Measurements from ENCODE around the gene SOCS6. TPM values are rescaled to one million over a fixed set of nuclear protein-coding genes. Genes with fewer than 3 reads are reported as not detected.

The SOCS6 gene
- total and polyA plus RNA-seq, 2 of the 13 experiments (the other 11 are each of a cell fraction or from before 2014, with no cell fraction given) = 18.6 to 38.3 TPM

DNA sequence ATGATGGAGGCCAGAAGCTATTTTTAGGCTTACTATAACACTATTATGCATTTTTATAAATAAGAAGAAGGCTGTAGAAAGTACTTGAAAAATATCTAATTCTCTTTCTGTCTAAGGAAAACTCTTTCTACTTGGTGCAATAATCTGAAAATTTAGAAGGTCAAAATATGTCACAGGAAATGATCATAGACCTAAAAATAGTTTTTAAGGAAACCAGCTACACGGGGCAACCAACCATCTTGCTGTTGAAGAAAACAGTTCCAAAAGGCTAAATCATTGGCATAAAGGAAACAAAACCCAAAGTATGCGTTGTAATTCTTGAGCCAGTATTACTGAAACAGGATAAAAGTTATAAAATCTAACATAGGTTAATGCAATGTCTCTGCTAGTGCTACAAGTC lies 40.2 kb downstream of the SOCS6 start:
- H2AFZ ChIP-seq (ENCODE audit: low read length) = no peak overlapping the region
- BruUV-seq (replicated peaks) = no TSS peak
- DNase-seq (ENCODE audit: low spot score) (no peak), FAIRE-seq (no peak), ATAC-seq (no peak)
- no peaks in the 10 kb centered on the region for H4K20me1 ChIP-seq (ENCODE audit: insufficient read depth, low read length)
- no peak overlapping the region for H3K4me2 ChIP-seq (ENCODE audit: low read depth, low read length)
- peaks cover 42% of the 10 kb centered on the region for H3K79me2 ChIP-seq (ENCODE audit: insufficient read depth, low read length)
- in situ Hi-C loops (cut with HindIII; ENCODE audit: extremely low pct_ligation_motif_present, low pct_unique_long_range_greater_than_20kb) (no loop called here), intact Hi-C loops (cut with micrococcal nuclease; ENCODE audit: unreplicated experiment) (no loop called here)
- H3K9me3 ChIP-seq (ENCODE audit: low read length) = no peaks in the 10 kb centered on the region
- POLR2A ChIA-PET = no interaction called here
- peaks cover 51% of the 10 kb centered on the region for H3K4me1 ChIP-seq (ENCODE audit: insufficient read depth, low read length)
- WGBS (ENCODE audit: low lambda C conversion rate) = 95% methylated on average over 2 of the region's 2 CpGs
- H3K27ac ChIP-seq (ENCODE audit: extremely low read length, insufficient read depth, low read length) = no peak overlapping the region
- H3K9ac ChIP-seq (ENCODE audit: insufficient read depth, low read depth, low read length) = no peak overlapping the region
- peaks cover 12 to 20% of the 10 kb centered on the region in 2 experiments for H3K36me3 ChIP-seq (replicated peaks in 1 of 2; ENCODE audit: control insufficient read depth in 1 of 2, insufficient read depth in 2 of 2, low read length in 2 of 2)
- TF ChIP-seq ZSCAN29 (CRISPR knock-in tag; conservative IDR thresholded peaks at IDR 0.05) (no peak), MED8 (CRISPR knock-in tag; IDR thresholded peaks at IDR 0.05; ENCODE audit: insufficient replicate concordance) (no peak), ZFP62 (CRISPR knock-in tag; IDR thresholded peaks at IDR 0.05) (no peak), ZNF331 (CRISPR knock-in tag; IDR thresholded peaks at IDR 0.05) (no peak), TAF1 (CRISPR knock-in tag; IDR thresholded peaks at IDR 0.05) (no peak), HMG20A (CRISPR knock-in tag; IDR thresholded peaks at IDR 0.05; ENCODE audit: borderline replicate concordance) (no peak)
- TF ChIP-seq, protein P1, sequence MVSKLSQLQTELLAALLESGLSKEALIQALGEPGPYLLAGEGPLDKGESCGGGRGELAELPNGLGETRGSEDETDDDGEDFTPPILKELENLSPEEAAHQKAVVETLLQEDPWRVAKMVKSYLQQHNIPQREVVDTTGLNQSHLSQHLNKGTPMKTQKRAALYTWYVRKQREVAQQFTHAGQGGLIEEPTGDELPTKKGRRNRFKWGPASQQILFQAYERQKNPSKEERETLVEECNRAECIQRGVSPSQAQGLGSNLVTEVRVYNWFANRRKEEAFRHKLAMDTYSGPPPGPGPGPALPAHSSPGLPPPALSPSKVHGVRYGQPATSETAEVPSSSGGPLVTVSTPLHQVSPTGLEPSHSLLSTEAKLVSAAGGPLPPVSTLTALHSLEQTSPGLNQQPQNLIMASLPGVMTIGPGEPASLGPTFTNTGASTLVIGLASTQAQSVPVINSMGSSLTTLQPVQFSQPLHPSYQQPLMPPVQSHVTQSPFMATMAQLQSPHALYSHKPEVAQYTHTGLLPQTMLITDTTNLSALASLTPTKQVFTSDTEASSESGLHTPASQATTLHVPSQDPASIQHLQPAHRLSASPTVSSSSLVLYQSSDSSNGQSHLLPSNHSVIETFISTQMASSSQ (IDR thresholded peaks at IDR 0.05; ENCODE audit: low read depth) = no peak
- TF ChIP-seq, protein P1 (CRISPR knock-in tag; IDR thresholded peaks at IDR 0.05; ENCODE audit: borderline replicate concordance) = no peak
- no peak overlapping the region for H3K4me3 ChIP-seq (replicated peaks in 1 of 3; ENCODE audit: insufficient read depth in 1 of 3, low read depth in 2 of 3, low read length in 3 of 3)
- CTCF ChIA-PET (ENCODE audit: low intra/inter-chr PET ratio, low total read pairs) = no interaction called here
- no peaks in the 10 kb centered on the region for H3K27me3 ChIP-seq (ENCODE audit: control insufficient read depth in 1 of 2, insufficient read depth in 2 of 2, low read length in 2 of 2)

All from HepG2 (cell line).